ENCODE measurements around the gene THEMIS.

THEMIS gene

DNA sequence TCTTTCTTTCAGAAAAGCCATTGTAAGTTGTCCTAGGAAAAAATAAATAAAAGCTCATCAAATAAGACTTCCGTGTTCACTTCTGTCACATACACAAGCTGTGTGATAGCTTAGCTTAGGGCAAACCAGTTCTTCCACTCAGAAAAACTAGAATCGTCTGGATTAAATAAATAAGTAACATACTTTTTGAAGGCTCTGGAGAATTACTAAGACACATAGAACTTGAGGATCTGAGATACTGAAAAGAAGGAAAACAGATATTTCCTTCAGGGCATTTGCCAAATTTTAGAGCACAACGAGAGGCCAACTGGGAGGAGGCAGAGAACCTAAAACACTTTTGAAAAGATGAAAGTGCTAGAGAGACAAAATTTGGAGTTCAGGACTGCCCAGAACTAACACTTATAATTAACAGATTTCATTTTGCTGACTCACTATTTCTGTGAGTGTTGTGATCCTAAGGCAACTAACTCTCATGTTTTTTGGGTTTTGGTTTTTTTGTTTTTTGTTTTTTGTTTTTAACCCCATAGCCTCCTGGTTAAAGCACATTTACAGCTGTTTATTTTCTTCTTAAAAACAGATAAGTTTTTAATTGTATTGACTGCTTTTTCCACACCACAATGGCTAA lies 38.7 kb upstream of the THEMIS start:
- TF ChIP-seq TEAD4 (IDR thresholded peaks at IDR 0.05), result no peak
- TF ChIP-seq EGR1 (IDR thresholded peaks at IDR 0.05), result no peak
- TF ChIP-seq TAF1 (IDR thresholded peaks at IDR 0.05; ENCODE audit: low read depth), result no peak
- no peak for TF ChIP-seq CREB1 (IDR thresholded peaks at IDR 0.05; ENCODE audit: low read depth)
- TF ChIP-seq EP300 (IDR thresholded peaks at IDR 0.05; ENCODE audit: borderline replicate concordance), result no peak
- TF ChIP-seq, protein P1, sequence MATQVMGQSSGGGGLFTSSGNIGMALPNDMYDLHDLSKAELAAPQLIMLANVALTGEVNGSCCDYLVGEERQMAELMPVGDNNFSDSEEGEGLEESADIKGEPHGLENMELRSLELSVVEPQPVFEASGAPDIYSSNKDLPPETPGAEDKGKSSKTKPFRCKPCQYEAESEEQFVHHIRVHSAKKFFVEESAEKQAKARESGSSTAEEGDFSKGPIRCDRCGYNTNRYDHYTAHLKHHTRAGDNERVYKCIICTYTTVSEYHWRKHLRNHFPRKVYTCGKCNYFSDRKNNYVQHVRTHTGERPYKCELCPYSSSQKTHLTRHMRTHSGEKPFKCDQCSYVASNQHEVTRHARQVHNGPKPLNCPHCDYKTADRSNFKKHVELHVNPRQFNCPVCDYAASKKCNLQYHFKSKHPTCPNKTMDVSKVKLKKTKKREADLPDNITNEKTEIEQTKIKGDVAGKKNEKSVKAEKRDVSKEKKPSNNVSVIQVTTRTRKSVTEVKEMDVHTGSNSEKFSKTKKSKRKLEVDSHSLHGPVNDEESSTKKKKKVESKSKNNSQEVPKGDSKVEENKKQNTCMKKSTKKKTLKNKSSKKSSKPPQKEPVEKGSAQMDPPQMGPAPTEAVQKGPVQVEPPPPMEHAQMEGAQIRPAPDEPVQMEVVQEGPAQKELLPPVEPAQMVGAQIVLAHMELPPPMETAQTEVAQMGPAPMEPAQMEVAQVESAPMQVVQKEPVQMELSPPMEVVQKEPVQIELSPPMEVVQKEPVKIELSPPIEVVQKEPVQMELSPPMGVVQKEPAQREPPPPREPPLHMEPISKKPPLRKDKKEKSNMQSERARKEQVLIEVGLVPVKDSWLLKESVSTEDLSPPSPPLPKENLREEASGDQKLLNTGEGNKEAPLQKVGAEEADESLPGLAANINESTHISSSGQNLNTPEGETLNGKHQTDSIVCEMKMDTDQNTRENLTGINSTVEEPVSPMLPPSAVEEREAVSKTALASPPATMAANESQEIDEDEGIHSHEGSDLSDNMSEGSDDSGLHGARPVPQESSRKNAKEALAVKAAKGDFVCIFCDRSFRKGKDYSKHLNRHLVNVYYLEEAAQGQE (IDR thresholded peaks at IDR 0.05; ENCODE audit: low read depth), result no peak
- no peak for TF ChIP-seq ZBTB7A (IDR thresholded peaks at IDR 0.05; ENCODE audit: low read depth)
- TF ChIP-seq TCF12 (IDR thresholded peaks at IDR 0.05; ENCODE audit: low read depth), result no peak
- TF ChIP-seq, protein P2, sequence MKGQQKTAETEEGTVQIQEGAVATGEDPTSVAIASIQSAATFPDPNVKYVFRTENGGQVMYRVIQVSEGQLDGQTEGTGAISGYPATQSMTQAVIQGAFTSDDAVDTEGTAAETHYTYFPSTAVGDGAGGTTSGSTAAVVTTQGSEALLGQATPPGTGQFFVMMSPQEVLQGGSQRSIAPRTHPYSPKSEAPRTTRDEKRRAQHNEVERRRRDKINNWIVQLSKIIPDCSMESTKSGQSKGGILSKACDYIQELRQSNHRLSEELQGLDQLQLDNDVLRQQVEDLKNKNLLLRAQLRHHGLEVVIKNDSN (IDR thresholded peaks at IDR 0.05), result no peak
- no peak for TF ChIP-seq NFIC (IDR thresholded peaks at IDR 0.05)
- no peak for TF ChIP-seq YY1 (IDR thresholded peaks at IDR 0.05; ENCODE audit: low read depth)
- TF ChIP-seq, protein P3, sequence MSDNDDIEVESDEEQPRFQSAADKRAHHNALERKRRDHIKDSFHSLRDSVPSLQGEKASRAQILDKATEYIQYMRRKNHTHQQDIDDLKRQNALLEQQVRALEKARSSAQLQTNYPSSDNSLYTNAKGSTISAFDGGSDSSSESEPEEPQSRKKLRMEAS (IDR thresholded peaks at IDR 0.05), result no peak
- TF ChIP-seq CEBPB (IDR thresholded peaks at IDR 0.05), result no peak
- TF ChIP-seq FOXM1 (IDR thresholded peaks at IDR 0.05; ENCODE audit: borderline replicate concordance, low read depth), result no peak
- no peak for TF ChIP-seq RAD21 (IDR thresholded peaks at IDR 0.05; ENCODE audit: low read depth)

DNA sequence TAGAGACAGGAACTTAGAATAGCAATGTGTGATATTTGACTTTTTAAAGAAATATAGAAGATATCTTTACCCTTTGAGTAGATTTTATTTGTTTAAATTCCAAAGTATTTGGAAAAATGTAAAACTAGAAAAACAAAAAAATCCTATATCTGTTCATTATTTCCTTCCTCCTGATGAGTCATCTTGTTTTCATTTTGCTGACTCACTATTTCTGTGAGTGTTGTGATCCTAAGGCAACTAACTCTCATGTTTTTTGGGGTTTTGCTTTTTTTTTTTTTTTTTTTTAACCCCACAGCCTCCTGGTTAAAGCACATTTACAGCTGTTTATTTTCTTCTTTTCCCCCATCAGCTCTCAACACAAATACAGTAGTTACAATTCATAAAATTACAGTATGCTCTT lies 37.8 kb upstream of the THEMIS start:
- TF ChIP-seq TAF1 (IDR thresholded peaks at IDR 0.05; ENCODE audit: low read depth) (no peak), RAD21 (IDR thresholded peaks at IDR 0.05; ENCODE audit: low read depth) (no peak), YY1 (IDR thresholded peaks at IDR 0.05; ENCODE audit: low read depth) (no peak), CEBPB (IDR thresholded peaks at IDR 0.05) (no peak), TEAD4 (IDR thresholded peaks at IDR 0.05) (no peak), EP300 (IDR thresholded peaks at IDR 0.05; ENCODE audit: borderline replicate concordance) (no peak), EGR1 (IDR thresholded peaks at IDR 0.05) (no peak)
- TF ChIP-seq, protein P3 (IDR thresholded peaks at IDR 0.05), result no peak
- TF ChIP-seq, protein P2 (IDR thresholded peaks at IDR 0.05), result no peak

DNA sequence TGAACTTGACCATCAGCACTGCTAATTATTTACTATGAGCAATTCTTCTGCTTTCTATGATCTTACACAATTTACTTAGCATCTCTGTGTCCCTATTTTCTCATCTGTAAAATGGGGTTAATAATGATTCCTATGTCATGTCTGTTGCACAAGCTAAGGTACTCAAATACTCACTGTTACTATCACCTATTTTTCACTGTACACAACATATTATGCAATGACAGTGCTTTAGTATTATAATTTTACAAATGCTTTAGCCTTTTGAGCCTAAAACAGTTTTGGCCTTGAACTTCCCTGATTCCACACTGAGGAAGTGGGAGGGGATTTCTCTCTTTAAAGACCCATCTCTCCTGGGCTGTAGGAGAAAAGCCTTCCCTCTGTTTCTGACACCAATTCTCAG lies 36.9 kb upstream of the THEMIS start:
- TF ChIP-seq EP300 (IDR thresholded peaks at IDR 0.05; ENCODE audit: borderline replicate concordance), result no peak
- TF ChIP-seq CEBPB (IDR thresholded peaks at IDR 0.05), result no peak
- TF ChIP-seq, protein P3 (IDR thresholded peaks at IDR 0.05), result no peak
- TF ChIP-seq TAF1 (IDR thresholded peaks at IDR 0.05; ENCODE audit: low read depth), result no peak
- no peak for TF ChIP-seq TCF12 (IDR thresholded peaks at IDR 0.05; ENCODE audit: low read depth)
- TF ChIP-seq RAD21 (IDR thresholded peaks at IDR 0.05; ENCODE audit: low read depth), result no peak
- TF ChIP-seq, protein P2 (IDR thresholded peaks at IDR 0.05), result no peak
- no peak for TF ChIP-seq ZBTB7A (IDR thresholded peaks at IDR 0.05; ENCODE audit: low read depth)
- no peak for TF ChIP-seq FOXM1 (IDR thresholded peaks at IDR 0.05; ENCODE audit: borderline replicate concordance, low read depth)
- no peak for TF ChIP-seq YY1 (IDR thresholded peaks at IDR 0.05; ENCODE audit: low read depth)

DNA sequence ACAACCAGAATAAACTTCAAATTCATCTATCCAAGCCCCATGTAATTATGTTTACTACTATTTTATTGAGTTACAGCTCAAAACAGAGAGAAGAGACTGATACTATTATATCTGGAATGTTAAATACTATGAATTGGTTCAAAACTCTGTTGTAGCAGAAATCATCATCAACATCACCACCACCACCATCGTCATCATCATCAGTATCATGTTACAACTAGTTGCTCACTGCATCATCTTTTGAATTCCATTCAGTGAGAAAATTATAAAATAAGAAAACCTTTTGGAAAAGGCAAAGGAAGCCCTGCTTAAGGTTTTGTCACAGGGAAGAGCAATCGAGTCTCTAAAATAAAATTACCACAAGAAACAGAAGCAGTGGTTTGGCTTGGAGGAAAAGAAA lies 36.2 kb upstream of the THEMIS start:
- TF ChIP-seq EP300 (IDR thresholded peaks at IDR 0.05; ENCODE audit: borderline replicate concordance) (no peak), TCF12 (IDR thresholded peaks at IDR 0.05; ENCODE audit: low read depth) (no peak), NFIC (IDR thresholded peaks at IDR 0.05) (no peak), YY1 (IDR thresholded peaks at IDR 0.05; ENCODE audit: low read depth) (no peak), TEAD4 (IDR thresholded peaks at IDR 0.05) (no peak), FOXM1 (IDR thresholded peaks at IDR 0.05; ENCODE audit: borderline replicate concordance, low read depth) (no peak), ZBTB7A (IDR thresholded peaks at IDR 0.05; ENCODE audit: low read depth) (no peak), CEBPB (IDR thresholded peaks at IDR 0.05) (no peak), EGR1 (IDR thresholded peaks at IDR 0.05) (no peak), RAD21 (IDR thresholded peaks at IDR 0.05; ENCODE audit: low read depth) (no peak), TAF1 (IDR thresholded peaks at IDR 0.05; ENCODE audit: low read depth) (no peak), CREB1 (IDR thresholded peaks at IDR 0.05; ENCODE audit: low read depth) (no peak)
- TF ChIP-seq, protein P2 (IDR thresholded peaks at IDR 0.05), result no peak
- TF ChIP-seq, protein P3 (IDR thresholded peaks at IDR 0.05), result no peak
- TF ChIP-seq, protein P1 (IDR thresholded peaks at IDR 0.05; ENCODE audit: low read depth), result no peak
